ENCODE data around the gene TRIM26. TPM values are rescaled to one million over a fixed set of nuclear protein-coding genes. Genes with fewer than 3 reads are reported as not detected.

TRIM26 gene
- total and polyA plus RNA-seq, 2 of the 8 experiments (the other 6 are each of a cell fraction or from before 2014, with no cell fraction given) = 21.5 to 32.3 TPM

GRCh38 chr6:30212865-30213666 lies at the start of gene TRIM26 (continued):
- TF ChIP-seq CTBP2 (IDR thresholded peaks at IDR 0.05; ENCODE audit: borderline replicate concordance, insufficient read depth, insufficient read length, low read length) (no peak), RXRA (IDR thresholded peaks at IDR 0.05; ENCODE audit: insufficient read depth, low read depth, low read length) (no peak), CHD7 (IDR thresholded peaks at IDR 0.05; ENCODE audit: insufficient replicate concordance, low read length) (no peak), POU5F1 (IDR thresholded peaks at IDR 0.05; ENCODE audit: low read depth, low read length) (no peak), TAF1 (IDR thresholded peaks at IDR 0.05; ENCODE audit: low read depth, low read length) (peak; percentile 91), SP1 (IDR thresholded peaks at IDR 0.05; ENCODE audit: low read depth, low read length) (peak; percentile 82), NRF1 (IDR thresholded peaks at IDR 0.05; ENCODE audit: low read depth, low read length) (no peak), CHD2 (IDR thresholded peaks at IDR 0.05; ENCODE audit: low read length) (peak; percentile 85), CREB1 (IDR thresholded peaks at IDR 0.05) (peak; percentile 92), CBX8 (IDR thresholded peaks at IDR 0.05; ENCODE audit: borderline replicate concordance, low read depth, low read length) (no peak), RBBP5 (IDR thresholded peaks at IDR 0.05; ENCODE audit: borderline replicate concordance, low read depth, low read length) (peak; percentile 39; the same call in 1 of the 2 replicates)
